Activated CD4-positive, alpha-beta T cell treated with anti-CD3 and anti-CD28 coated beads, Interleukin-2, amount 10 ng/mL, durations not matched to agents 7 days and 5 days (primary cell): ENCODE measurements around the gene MRPS27. TPM values are rescaled to one million over a fixed set of nuclear protein-coding genes. Genes with fewer than 3 reads are reported as not detected.

Experiments
- CTCF ChIA-PET: fragments of 350-600 bp; sonication (Branson Sonifier 250); formaldehyde crosslinking; loops from one replicate; lab custom pipeline; 2021; ENCODE audit warnings: antibody characterized with exemption; lab: Charles Lee
- POLR2A ChIA-PET: fragments of 350-600 bp; sonication (Branson Sonifier 250); formaldehyde crosslinking; loops from one replicate; lab custom pipeline; 2021; ENCODE audit warnings: antibody characterized with exemption; lab: Charles Lee
- DNase-seq: peaks from one replicate; pipeline ENCODE4 v3.0.0-alpha.2; 2020
- H3K27ac Mint-ChIP-seq: one replicate; pipeline ENCODE4 v1.8.0; 2021; ENCODE audit warnings: mild to moderate bottlenecking, moderate library complexity, mixed read lengths
- H3K27me3 Mint-ChIP-seq: one replicate; pipeline ENCODE4 v1.8.0; 2021; ENCODE audit warnings: mixed read lengths
- H3K36me3 Mint-ChIP-seq: one replicate; pipeline ENCODE4 v1.8.0; 2021; ENCODE audit warnings: low read depth, mixed read lengths
- H3K4me1 Mint-ChIP-seq: one replicate; pipeline ENCODE4 v1.8.0; 2021; ENCODE audit warnings: mixed read lengths
- H3K4me3 Mint-ChIP-seq: one replicate; pipeline ENCODE4 v1.8.0; 2021; ENCODE audit warnings: mild to moderate bottlenecking, moderate library complexity, mixed read lengths
- H3K9me3 Mint-ChIP-seq: one replicate; pipeline ENCODE4 v1.8.0; 2021; ENCODE audit warnings: mixed read lengths
- total RNA-seq, 2 experiments: library from RNA; stranded (reverse); gene quantifications; one replicate each; pipeline ENCODE4 v1.2.3, GENCODE V29; 2021

MRPS27 gene
- total RNA-seq, 2 experiments from 2014 or later: 49.2 to 63.4 TPM

DNA sequence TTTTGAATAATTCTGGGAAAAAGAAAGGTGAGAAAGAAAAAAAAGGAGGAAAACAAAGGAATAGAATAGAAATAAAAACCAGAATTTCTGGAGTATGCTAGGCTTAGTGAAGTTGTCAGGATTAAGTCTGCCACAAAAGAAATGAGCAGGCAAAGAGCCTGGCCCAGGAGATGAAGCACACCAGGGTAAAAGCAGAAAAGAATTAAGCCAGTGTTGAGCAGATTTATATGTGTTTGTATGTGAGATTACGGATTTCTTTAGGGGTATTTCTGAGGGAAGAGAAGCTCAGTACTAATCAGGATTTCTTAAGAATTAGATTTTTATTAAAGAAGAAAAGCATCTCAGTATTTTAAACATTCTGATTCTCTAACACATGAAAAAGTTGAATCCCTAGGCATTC, 74.5 kb downstream of the MRPS27 start:
- Mint-ChIP-seq H3K4me3 (no peak overlapping the region), H3K36me3 (no peaks in the 10 kb centered on the region), H3K27ac (no peak overlapping the region), H3K9me3 (no peaks in the 10 kb centered on the region), H3K4me1 (peaks cover 23% of the 10 kb centered on the region), H3K27me3 (no peaks in the 10 kb centered on the region)
- POLR2A ChIA-PET: interaction anchor here (0.6 kb wide), 1 partner anchor 233 kb away, joined by 4 read pairs; no protein-coding TSS in a partner anchor
- DNase-seq: no peak
- CTCF ChIA-PET: no interaction called here

DNA sequence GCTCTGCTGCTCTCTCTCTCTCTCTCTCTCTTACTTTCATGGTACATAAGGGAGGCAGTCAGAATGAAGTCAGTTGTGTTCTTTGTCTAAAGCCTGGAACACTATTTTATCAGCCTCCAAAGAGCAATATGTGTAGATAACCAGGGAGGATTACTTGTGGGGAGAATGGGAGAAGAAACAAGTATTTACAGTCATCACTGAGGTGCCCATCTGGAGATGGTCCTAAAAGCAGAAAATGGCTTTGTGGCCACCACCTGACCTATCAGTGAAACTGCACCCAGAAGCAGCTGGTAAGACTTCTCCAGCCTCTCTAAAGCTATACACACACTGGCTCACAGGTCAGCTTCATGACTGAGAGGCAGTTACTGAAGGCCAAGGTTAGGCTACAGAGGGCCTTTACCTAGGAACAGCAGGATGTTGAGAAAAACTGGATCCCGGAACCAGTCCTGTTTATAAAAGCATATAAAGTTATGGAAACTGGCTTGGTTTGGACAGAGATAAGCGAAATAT, 75.1 kb downstream of the MRPS27 start:
- DNase-seq: no peak
- H3K4me3 Mint-ChIP-seq: no peak overlapping the region
- CTCF ChIA-PET: no interaction called here
- H3K27me3 Mint-ChIP-seq: no peaks in the 10 kb centered on the region
- peaks cover 23% of the 10 kb centered on the region for H3K4me1 Mint-ChIP-seq
- H3K27ac Mint-ChIP-seq: no peak overlapping the region
- H3K9me3 Mint-ChIP-seq: no peaks in the 10 kb centered on the region
- POLR2A ChIA-PET: interaction anchor here (0.6 kb wide), 1 partner anchor 232 kb away, joined by 4 read pairs; no protein-coding TSS in a partner anchor
- no peaks in the 10 kb centered on the region for H3K36me3 Mint-ChIP-seq

DNA sequence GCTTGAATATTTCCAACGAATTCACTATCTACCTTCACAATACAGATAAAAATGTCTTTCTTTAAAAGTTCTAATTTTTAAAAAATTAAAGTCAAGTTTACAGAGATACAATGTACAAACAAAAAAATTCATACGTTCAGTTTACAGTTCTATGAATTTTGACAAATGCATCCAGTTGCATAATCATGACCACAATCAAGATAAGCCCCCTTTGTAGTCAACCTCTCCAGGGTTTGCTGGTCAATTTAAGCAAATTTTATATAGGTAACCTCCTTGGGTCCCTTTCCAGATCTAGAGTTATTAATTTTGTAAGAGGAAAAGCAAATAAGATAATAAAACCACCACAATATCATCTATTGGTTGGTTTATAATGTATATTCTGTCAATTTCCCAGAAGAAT, 76.3 kb downstream of the MRPS27 start:
- H3K4me3 Mint-ChIP-seq: no peak overlapping the region
- no peaks in the 10 kb centered on the region for H3K27me3 Mint-ChIP-seq
- no peaks in the 10 kb centered on the region for H3K9me3 Mint-ChIP-seq
- peaks cover 23% of the 10 kb centered on the region for H3K4me1 Mint-ChIP-seq
- DNase-seq: no peak
- no peaks in the 10 kb centered on the region for H3K36me3 Mint-ChIP-seq
- no peak overlapping the region for H3K27ac Mint-ChIP-seq
- CTCF ChIA-PET: no interaction called here
- POLR2A ChIA-PET: no interaction called here

DNA sequence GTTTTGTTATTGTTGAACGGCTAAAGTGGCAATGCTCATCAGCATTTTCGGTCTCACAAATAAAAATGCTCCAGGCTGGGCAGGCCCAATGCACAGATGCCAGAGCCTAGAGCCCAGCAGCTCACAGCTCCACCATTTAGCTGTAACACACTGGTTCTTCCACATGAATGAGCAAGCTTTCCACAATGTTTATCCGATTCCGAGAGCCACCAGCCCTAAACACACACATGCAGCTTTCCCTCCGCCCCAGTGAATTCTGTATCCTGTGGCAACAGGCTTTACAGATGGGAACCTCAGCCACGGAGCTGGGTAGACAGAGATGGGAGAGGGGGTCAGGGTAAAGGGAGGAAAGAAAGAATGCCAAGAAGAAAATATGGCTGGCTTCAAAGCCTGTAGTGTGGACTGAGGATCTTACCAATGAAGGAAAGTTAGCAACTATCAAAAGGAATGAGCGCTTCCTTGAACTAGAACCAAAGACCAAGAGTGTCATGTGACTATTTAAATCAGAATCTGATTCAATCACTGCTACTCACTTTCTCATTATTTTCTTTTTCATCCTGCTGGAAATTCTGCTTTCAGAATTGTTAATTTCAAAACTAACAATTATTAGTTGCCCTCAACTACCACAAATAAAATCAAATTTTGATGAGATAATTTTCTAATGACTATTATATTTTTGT, 77.1 kb downstream of the MRPS27 start:
- ChIA-PET CTCF (interaction anchor here (0.6 kb wide), 1 partner anchor 77 kb away, joined by 4 read pairs; the partner anchor contains the start of genes MRPS27 and PTCD2), POLR2A (no interaction called here)
- no peak overlapping the region for H3K4me3 Mint-ChIP-seq
- H3K36me3 Mint-ChIP-seq: no peaks in the 10 kb centered on the region
- H3K9me3 Mint-ChIP-seq: no peaks in the 10 kb centered on the region
- no peak overlapping the region for H3K27ac Mint-ChIP-seq
- DNase-seq: no peak
- H3K4me1 Mint-ChIP-seq: peaks cover 23% of the 10 kb centered on the region
- H3K27me3 Mint-ChIP-seq: no peaks in the 10 kb centered on the region

DNA sequence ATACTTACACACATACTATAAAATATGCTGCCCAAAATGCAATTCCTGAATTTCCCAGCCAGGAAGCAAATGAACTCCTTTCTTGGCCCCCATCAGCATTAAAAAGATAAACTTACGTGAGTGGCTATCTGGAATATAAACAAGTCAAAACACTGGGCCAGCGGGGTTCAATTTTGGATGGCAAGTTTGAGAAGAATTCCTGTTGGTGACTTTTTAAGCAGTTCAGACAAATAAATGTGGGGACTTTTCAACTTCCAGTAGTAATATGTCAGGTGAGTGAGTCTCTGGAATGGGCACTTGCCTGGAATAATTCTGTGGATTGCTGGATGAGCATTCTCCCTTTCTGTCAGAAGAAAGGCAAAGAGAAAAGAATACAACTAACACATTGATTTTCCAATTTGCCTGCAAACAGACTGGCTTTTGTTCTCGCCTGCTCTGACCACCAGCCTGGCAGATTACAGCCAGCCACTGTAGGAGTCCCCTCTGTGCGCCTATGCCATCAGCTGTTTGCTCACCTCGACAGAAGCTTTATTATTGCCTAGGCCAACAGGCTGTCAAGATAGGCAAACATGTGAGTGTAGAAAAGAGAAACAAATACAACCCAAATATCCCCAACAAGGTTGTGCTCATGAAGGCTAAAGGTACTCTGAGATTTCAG, 78.6 kb downstream of the MRPS27 start:
- ChIA-PET POLR2A (no interaction called here), CTCF (interaction anchor here (1.1 kb wide), 1 partner anchor 26 kb away, joined by 3 read pairs; no protein-coding TSS in a partner anchor)
- peaks cover 23% of the 10 kb centered on the region for H3K4me1 Mint-ChIP-seq
- no peak overlapping the region for H3K27ac Mint-ChIP-seq
- no peaks in the 10 kb centered on the region for H3K9me3 Mint-ChIP-seq
- no peak for DNase-seq
- no peak overlapping the region for H3K4me3 Mint-ChIP-seq
- no peaks in the 10 kb centered on the region for H3K27me3 Mint-ChIP-seq
- peaks cover 11% of the 10 kb centered on the region for H3K36me3 Mint-ChIP-seq

DNA sequence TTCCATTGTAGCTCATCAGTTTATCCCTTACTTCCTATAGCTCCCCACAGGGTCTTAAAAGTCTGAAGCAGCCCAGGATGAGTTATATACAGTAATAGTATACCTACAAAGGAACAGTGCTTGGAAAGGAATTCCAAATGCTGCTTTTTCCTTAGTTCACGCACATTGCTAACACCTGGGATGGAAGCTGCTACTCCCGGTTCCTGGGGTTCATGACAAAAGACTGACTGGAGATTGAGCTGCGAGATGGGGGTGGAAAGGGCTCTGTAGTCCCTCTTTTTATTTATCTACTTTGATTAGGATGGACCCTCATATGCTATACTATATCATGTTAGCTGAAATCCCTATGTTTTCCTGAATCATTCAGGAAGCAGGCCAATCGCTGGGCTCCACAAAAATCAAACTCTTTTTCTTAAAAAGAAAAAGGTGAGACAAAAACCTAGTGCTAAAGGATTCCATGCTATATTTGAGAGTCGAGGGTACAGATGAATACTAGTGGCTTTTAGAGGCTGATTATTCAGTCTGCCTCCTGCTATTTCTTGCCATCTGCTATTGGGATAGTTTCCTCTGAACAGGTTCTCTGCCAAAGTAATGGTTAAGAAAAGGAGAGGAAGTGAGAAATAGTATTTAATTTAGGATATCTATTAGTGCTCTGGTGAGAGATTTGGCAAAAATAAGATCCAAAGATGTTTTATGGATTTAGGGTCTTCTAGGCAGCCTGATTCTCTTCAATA, 81.2 kb downstream of the MRPS27 start:
- H3K4me3 Mint-ChIP-seq: no peak overlapping the region
- POLR2A ChIA-PET: no interaction called here
- no peaks in the 10 kb centered on the region for H3K27me3 Mint-ChIP-seq
- DNase-seq: no peak
- peaks cover 17% of the 10 kb centered on the region for H3K4me1 Mint-ChIP-seq
- CTCF ChIA-PET: interaction anchor here (0.5 to 1.4 kb wide), 2 partner anchors 70 to 72 kb away, joined by 4 to 6 read pairs; no protein-coding TSS in a partner anchor
- no peak overlapping the region for H3K27ac Mint-ChIP-seq
- H3K9me3 Mint-ChIP-seq: no peaks in the 10 kb centered on the region
- peaks cover 24% of the 10 kb centered on the region for H3K36me3 Mint-ChIP-seq

DNA sequence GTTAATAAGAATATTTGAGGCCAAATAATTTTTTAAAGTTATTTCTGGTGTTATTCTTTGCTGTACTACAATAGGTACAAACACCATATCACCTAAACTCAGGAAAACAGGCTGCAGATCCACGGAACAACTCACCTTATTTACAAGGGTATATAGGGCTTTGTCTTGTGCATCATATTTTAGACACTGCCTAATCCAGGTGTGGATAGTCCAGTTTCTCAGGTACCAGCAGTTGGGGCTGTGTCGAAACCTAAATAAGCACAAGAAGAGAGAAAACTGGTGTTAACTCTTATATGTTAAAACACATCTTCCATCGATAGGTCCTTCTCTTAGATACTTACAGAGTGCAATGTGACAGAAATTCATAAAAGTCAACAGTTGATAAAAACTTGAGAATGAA, 82.2 kb downstream of the MRPS27 start:
- Mint-ChIP-seq H3K27me3 (peaks cover 3% of the 10 kb centered on the region), H3K4me1 (peaks cover 24% of the 10 kb centered on the region), H3K9me3 (no peaks in the 10 kb centered on the region), H3K27ac (no peak overlapping the region), H3K4me3 (no peak overlapping the region), H3K36me3 (peaks cover 27% of the 10 kb centered on the region)
- DNase-seq: no peak
- ChIA-PET POLR2A (no interaction called here), CTCF (interaction anchor here (0.6 to 1.5 kb wide), 2 partner anchors 14 to 33 kb away, joined by 3 read pairs; no protein-coding TSS in a partner anchor)

DNA sequence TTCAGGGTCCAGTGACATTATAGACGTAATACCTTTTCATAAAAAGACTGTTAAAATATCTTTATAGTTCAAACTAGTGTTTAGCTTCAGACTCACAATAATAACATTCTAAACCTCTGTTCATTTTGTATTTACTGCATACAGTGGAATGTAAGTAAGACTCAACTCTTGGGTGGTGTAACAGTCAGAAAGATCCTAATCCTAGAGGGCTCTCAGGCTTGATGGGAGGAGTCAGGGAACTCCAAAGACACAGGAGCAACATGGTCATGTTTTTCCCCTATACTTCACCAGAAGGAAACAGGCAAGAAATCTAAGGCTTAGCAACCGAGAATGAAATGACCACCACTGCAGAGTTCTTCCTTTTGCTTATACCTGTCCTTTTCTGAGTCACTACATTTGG, 82.6 kb downstream of the MRPS27 start:
- POLR2A ChIA-PET: no interaction called here
- peaks cover 28% of the 10 kb centered on the region for H3K4me1 Mint-ChIP-seq
- H3K4me3 Mint-ChIP-seq: no peak overlapping the region
- CTCF ChIA-PET: interaction anchor here (0.6 to 1.5 kb wide), 2 partner anchors 13 to 34 kb away, joined by 3 read pairs; no protein-coding TSS in a partner anchor
- H3K27ac Mint-ChIP-seq: no peak overlapping the region
- H3K27me3 Mint-ChIP-seq: peaks cover 4% of the 10 kb centered on the region
- DNase-seq: no peak
- no peaks in the 10 kb centered on the region for H3K9me3 Mint-ChIP-seq
- peaks cover 30% of the 10 kb centered on the region for H3K36me3 Mint-ChIP-seq

DNA sequence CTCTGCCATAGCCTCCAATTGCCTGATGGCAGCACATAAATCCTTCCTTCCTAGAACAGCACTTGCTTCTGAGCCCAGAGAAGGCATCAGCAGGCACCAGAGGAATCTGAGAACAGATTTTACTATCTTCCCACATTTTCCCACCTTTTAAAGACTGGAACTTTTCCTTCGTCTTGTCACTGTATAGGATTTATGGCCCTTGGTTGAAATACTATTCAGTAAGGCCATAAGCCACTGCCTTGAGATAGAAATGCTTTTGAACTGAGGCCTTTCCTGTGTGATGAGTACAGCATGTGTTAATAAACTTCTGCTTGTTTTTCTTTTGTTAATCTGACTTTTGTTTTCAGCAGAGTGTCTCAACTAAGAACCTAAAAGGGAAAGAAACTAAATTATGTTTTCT, 84.3 kb downstream of the MRPS27 start:
- Mint-ChIP-seq H3K9me3 (no peaks in the 10 kb centered on the region), H3K36me3 (peaks cover 45% of the 10 kb centered on the region), H3K27ac (no peak overlapping the region), H3K4me3 (no peak overlapping the region), H3K4me1 (peaks cover 38% of the 10 kb centered on the region), H3K27me3 (peaks cover 4% of the 10 kb centered on the region)
- ChIA-PET CTCF (no interaction called here), POLR2A (no interaction called here)
- no peak for DNase-seq

DNA sequence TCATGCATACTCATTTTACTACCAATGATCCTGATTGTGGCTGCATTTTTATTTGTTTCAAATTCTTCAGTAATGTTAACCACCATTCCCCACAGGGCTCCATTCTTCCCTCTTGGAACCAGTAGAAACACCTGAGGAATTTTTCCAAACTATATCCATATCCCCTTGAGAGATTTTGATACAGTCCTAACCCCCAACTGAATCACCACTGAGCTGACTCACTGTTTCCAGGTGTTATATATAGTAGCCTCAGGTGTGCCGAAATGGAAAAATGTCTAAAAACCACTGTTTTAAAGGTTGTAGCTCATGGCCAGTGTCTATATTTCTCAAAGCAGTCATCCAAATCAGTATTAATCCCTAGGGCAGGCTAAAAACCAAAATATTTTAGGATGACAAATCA, 85.2 kb downstream of the MRPS27 start:
- Mint-ChIP-seq H3K9me3 (no peaks in the 10 kb centered on the region), H3K36me3 (peaks cover 52% of the 10 kb centered on the region), H3K4me1 (peaks cover 43% of the 10 kb centered on the region), H3K27ac (no peak overlapping the region), H3K4me3 (no peak overlapping the region), H3K27me3 (peaks cover 4% of the 10 kb centered on the region)
- CTCF ChIA-PET: interaction anchor here (1.2 kb wide), 1 partner anchor 37 kb away, joined by 3 read pairs; no protein-coding TSS in a partner anchor
- POLR2A ChIA-PET: no interaction called here
- DNase-seq: no peak

DNA sequence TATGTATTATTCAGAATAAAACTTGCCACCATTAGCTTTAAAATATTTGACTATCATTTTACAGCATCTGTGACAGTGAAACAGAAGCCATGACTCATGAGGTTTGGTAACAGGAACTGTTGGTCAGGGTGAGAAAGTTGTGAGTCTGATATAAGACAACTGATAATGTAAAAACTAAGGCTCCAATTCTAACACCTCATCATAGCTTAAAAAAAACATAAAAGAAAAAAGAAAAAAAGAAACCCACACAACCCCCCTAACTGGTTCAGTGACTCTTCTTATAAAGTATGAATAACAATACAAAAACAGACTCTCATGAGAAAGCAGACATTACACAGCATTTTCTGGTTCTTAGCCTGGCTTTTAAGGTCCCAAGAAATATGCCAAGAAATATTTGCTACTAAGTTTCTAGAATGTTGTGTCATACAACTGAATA, 85.8 kb downstream of the MRPS27 start:
- Mint-ChIP-seq H3K9me3 (no peaks in the 10 kb centered on the region), H3K36me3 (peaks cover 55% of the 10 kb centered on the region), H3K27ac (no peak overlapping the region), H3K27me3 (peaks cover 4% of the 10 kb centered on the region), H3K4me1 (peaks cover 46% of the 10 kb centered on the region), H3K4me3 (peak overlapping the region; percentile 22)
- DNase-seq: peak; percentile 41
- ChIA-PET CTCF (interaction anchor here (1.2 kb wide), 1 partner anchor 36 kb away, joined by 3 read pairs; no protein-coding TSS in a partner anchor), POLR2A (interaction anchor here (0.6 kb wide), 1 partner anchor 582 kb away, joined by 3 read pairs; no protein-coding TSS in a partner anchor)

DNA sequence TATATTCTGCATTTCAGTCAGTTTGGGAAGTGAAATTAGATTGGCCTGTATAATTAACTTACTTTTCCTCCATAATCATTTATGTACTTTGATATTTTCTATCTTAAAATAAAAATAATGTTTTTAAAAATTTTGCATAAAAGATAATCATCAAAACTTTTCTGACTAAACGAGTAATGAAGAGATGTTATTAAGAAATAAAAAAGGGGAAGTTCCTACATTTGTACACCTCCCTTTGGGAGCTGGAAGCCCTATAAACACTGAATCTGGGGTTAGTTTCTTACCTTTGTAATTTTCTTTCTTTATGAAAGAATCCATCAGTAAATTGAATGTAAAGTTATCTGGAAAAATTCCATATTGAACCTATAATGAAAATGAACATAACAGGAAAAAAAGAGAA, 86.2 kb downstream of the MRPS27 start:
- POLR2A ChIA-PET: interaction anchor here (0.6 kb wide), 1 partner anchor 582 kb away, joined by 3 read pairs; no protein-coding TSS in a partner anchor
- peaks cover 55% of the 10 kb centered on the region for H3K36me3 Mint-ChIP-seq
- CTCF ChIA-PET: interaction anchor here (1.2 kb wide), 1 partner anchor 36 kb away, joined by 3 read pairs; no protein-coding TSS in a partner anchor
- DNase-seq: no peak
- no peaks in the 10 kb centered on the region for H3K9me3 Mint-ChIP-seq
- H3K27ac Mint-ChIP-seq: no peak overlapping the region
- peaks cover 48% of the 10 kb centered on the region for H3K4me1 Mint-ChIP-seq
- H3K4me3 Mint-ChIP-seq: peak overlapping the region; percentile 22
- peaks cover 4% of the 10 kb centered on the region for H3K27me3 Mint-ChIP-seq
